ENCODE data around the gene RPF1.

GRCh38 chr1:84436876-84437655 is 42.0 kb upstream of the RPF1 start:
- TF ChIP-seq, protein P1, sequence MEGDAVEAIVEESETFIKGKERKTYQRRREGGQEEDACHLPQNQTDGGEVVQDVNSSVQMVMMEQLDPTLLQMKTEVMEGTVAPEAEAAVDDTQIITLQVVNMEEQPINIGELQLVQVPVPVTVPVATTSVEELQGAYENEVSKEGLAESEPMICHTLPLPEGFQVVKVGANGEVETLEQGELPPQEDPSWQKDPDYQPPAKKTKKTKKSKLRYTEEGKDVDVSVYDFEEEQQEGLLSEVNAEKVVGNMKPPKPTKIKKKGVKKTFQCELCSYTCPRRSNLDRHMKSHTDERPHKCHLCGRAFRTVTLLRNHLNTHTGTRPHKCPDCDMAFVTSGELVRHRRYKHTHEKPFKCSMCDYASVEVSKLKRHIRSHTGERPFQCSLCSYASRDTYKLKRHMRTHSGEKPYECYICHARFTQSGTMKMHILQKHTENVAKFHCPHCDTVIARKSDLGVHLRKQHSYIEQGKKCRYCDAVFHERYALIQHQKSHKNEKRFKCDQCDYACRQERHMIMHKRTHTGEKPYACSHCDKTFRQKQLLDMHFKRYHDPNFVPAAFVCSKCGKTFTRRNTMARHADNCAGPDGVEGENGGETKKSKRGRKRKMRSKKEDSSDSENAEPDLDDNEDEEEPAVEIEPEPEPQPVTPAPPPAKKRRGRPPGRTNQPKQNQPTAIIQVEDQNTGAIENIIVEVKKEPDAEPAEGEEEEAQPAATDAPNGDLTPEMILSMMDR (IDR thresholded peaks at IDR 0.05; ENCODE audit: poor library complexity, severe bottlenecking), result no peak
- TF ChIP-seq, protein P2, sequence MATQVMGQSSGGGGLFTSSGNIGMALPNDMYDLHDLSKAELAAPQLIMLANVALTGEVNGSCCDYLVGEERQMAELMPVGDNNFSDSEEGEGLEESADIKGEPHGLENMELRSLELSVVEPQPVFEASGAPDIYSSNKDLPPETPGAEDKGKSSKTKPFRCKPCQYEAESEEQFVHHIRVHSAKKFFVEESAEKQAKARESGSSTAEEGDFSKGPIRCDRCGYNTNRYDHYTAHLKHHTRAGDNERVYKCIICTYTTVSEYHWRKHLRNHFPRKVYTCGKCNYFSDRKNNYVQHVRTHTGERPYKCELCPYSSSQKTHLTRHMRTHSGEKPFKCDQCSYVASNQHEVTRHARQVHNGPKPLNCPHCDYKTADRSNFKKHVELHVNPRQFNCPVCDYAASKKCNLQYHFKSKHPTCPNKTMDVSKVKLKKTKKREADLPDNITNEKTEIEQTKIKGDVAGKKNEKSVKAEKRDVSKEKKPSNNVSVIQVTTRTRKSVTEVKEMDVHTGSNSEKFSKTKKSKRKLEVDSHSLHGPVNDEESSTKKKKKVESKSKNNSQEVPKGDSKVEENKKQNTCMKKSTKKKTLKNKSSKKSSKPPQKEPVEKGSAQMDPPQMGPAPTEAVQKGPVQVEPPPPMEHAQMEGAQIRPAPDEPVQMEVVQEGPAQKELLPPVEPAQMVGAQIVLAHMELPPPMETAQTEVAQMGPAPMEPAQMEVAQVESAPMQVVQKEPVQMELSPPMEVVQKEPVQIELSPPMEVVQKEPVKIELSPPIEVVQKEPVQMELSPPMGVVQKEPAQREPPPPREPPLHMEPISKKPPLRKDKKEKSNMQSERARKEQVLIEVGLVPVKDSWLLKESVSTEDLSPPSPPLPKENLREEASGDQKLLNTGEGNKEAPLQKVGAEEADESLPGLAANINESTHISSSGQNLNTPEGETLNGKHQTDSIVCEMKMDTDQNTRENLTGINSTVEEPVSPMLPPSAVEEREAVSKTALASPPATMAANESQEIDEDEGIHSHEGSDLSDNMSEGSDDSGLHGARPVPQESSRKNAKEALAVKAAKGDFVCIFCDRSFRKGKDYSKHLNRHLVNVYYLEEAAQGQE (IDR thresholded peaks at IDR 0.05; ENCODE audit: borderline replicate concordance), result no peak
- TF ChIP-seq TAF1 (IDR thresholded peaks at IDR 0.05; ENCODE audit: low read depth), result no peak
- TF ChIP-seq EZH2 (IDR thresholded peaks at IDR 0.05; ENCODE audit: borderline replicate concordance, insufficient read depth, low read length, poor library complexity, severe bottlenecking), result no peak
- TF ChIP-seq MXI1 (conservative IDR thresholded peaks at IDR 0.05; ENCODE audit: poor library complexity, severe bottlenecking), result no peak
- TF ChIP-seq RAD21 (conservative IDR thresholded peaks at IDR 0.05), result no peak
- no peak for TF ChIP-seq POLR2AphosphoS5 (IDR thresholded peaks at IDR 0.05)
- no peak for TF ChIP-seq EP300 (conservative IDR thresholded peaks at IDR 0.05; ENCODE audit: poor library complexity, severe bottlenecking)

Measured in neural cell (in vitro differentiated cells).